Stimulated activated naive CD4-positive, alpha-beta T cell (primary cell): ENCODE data around the gene MRPL58.
"Not testable (repeated sequence)": the region's sequence is repeated elsewhere in the genome, so short reads cannot be mapped to it uniquely, and the experiment has no call there.

Source experiments
- DNase-seq, 6 experiments: peaks; one replicate each; lab custom pipeline; 2025; lab: John Stamatoyannopoulos, UW

MRPL58 gene

DNA sequence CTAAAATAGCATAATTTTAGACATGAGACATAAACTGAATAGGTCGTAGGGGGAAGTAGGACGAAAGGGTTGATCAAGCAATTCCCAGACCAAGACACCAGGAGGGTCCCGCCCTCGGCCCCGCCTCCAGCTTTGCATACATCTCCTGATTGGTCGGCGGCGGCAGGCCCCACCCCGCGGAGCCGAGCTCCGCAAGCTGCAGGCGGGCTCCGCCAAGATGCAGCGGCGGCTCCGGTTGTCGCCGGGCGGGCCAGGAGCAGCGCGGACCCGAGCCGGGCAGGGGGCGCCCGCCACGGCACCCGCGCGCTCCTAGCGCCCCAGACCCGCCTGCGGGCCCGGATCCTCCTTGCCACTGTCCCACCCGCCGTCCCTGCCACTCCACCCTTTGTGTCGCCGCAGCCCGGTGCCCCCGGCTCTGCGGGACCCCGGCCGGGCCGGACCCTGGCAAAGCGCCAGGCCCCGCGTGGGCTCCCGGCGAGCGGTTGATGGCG lies 25.0 kb upstream of the MRPL58 start, which contains the start of gene CDR2L:
Gene CDR2L (plus strand): TSS at position 215 of the 491 bp plus-strand sequence. CDS start 412 bp downstream, outside the sequence.
- DNase-seq: peak; percentile 77 to 93 (median 88)

DNA sequence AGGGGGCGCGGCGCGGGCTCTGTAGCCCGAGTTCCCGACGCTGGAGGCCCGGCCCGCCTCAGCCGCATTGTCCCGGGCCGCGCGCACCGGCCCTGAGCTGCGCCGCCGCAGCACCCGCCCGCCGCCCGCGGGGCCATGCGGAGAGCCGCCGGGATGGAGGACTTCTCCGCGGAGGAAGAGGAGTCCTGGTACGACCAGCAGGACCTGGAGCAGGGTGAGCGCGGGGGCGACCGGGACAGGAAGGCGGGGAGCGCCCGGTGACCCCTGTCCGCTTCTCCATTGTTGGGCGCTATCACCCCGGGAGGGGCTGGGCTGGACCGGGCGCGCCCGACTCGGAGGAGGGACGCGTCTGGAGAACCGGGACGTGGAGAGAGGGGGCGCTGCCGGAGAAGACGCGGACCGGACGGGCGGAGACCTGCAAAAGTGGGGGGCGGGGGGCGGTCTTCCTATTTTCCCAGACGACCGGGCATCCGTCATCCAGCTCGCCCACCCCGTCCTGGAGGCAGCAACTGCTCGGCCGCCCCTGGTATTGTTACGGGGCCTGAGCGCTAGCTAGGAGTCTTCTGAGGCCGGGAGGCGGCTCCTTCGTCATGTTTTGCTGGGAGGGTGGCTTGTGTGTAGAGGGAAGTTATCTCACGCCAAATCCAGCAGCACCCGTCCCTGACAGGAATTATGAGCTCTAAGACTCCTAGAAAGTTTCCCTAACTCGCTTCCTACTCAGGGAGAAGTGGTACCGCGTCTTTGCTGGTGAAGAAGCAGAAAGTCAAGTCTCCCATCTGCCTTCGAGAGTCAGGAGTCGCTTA lies 24.4 kb upstream of the MRPL58 start:
- peak in 3 of 6 experiments; percentile 29 to 39 (median 32) for DNase-seq

DNA sequence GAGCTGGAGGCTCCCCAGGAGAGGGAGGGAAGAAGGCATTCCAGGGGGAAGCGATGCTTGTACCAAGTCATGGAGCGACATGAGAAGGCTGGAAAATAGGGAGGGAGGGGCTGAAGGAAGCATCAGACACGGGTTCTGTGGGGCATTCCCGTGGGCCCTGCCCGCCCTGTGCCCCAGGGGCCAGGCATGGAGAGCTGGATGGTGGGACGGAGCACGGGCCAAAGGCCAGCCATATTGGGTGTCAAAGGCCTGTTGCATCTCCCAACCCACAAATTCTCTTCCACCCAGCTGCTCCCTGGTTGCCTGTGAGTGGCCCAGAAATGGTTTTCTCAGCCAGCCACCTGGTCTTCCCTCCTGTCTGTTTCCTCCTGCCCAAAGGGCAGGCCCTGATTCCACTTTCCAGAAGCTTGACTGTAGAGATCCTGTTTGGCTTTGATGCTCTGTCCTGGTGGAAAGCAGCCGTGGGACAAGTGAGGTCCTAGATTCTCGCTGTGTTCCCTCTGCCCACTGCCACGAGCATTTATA lies 21.8 kb upstream of the MRPL58 start:
- DNase-seq: no peak

DNA sequence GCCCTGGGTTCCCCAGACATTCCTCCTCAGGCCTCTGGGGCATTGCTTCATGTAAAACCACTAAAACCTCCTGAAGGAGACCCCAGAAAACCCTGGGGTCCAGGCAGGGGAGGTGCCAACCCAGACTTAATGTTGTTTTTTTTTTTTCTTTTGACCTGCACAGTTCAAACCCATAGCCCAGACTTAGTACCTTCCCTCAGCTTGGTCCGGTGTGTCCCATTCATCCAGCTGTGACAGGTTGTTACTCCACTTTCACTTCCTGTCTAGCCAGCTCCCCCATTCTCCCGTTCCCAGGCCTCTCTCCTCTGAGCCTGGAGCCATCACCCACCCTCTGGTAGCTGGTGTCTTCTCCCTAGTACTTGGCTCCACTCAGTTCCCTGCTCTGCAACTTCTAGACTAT lies 20.2 kb upstream of the MRPL58 start:
- no peak for DNase-seq

DNA sequence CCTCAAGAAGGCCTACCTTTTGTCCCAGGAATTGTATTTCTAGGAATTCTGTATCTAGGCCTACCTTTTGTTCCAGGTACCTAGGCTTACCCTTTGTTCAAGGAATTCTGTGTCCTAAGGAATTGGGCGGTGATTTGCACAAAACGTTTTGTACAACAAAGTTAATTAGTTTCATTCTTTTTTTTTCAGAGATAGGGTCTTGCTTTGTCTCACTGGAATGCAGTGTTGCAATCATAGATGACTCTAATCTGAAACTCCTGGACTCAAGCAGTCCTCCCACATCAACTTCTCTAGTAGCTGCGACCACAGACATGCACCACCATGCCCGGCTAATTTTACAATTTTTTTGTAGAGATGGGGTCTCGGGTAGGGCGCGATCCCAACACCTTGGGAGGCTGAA lies 18.0 kb upstream of the MRPL58 start:
- no peak for DNase-seq

DNA sequence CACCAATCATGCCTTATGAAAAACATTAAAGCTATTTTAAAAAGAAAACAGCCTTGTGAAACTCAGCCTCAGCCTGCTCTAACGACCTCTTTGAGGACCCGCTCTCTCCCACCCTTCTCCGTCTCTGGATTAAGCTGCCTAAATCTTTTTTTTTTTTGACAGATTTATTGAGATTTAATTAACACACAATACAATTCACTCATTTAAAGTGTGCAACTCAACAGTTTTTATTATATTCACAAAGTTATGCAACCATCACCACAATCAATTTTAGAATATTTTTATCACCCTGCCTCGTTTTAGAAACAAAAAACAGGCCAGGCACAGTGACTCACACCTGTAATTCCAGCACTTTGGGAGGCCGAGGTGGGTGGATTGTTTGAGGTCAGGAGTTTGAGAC lies 16.6 kb upstream of the MRPL58 start:
- no peak for DNase-seq

DNA sequence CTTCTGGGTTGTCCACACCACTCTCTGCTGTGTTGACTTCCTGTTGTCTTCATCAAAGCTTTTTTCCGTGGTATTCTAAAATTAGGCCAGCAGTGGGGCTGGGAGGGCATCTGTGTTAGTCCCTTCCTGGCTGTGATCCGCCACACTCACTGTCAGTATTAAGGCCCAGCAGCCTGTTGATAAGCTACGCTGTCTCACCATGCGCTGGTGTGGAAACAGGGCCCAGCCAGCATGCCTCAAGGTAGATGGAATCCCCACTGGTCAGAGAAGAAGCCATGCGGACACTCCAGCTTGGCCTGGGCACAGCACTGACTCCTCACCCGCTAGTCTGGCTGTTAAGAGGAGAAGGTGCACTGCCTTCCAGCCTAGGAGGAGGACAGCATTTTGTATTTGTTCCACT lies 13.7 kb upstream of the MRPL58 start:
- DNase-seq: no peak

DNA sequence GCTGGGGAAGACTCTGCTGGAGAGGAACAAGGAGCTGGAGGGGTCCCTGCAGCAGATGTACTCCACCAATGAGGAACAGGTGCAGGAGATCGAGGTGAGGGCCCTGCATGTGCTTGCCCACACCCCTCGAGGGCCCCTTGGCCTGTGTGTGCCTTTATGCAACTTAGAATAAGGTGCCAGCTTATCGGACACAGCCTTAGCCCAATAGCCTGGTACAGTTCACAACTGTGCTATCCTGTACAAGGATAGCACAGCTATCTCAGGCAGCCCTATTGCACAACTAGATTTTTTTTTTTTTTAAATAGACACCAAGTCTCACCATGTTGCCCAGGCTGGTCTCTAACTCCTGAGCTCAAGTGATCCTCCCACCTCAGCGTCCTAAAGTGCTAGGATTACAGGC lies 12.9 kb upstream of the MRPL58 start:
- no peak for DNase-seq

DNA sequence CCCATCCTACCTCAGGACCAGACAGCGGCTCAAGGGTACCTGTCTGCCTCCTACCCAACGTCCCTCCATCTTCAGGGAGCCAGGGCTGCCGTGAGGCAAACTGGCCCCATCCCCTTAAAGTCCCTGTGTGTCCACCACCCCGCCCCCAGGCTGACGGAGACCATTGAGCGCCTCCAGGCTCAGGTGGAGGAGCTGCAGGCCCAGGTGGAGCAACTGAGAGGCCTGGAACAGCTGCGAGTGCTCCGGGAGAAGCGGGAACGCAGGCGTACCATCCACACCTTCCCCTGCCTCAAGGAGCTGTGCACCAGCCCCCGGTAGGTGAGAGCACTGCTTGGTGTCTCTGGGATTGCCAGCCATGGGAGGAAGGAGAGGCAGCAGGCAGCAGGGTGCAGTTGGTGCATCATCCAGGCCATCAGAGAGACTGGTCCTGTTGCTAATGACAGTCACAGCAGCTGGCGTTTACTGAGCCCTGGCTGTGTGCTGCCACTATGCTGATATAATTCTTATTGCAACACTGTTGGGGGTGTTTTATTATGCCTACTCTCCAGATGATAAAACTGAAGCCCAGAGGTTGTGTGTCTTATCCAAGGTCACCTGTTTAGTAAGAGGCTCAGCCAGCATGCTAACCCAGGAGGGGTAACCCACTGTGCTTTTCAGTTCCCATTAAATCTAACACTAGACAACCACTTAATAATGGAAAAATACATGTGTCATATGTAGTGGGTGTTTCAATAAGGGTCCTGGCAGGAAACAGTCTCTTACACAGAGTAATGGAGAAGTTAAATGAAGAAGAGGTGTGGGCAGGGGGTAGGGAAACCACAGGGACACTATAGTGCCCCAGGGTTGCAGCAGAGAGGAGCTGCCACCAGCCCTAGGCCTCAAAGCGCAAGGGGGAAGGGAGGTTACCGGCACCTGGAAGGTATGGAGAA lies 10.3 kb upstream of the MRPL58 start:
- no peak for DNase-seq

DNA sequence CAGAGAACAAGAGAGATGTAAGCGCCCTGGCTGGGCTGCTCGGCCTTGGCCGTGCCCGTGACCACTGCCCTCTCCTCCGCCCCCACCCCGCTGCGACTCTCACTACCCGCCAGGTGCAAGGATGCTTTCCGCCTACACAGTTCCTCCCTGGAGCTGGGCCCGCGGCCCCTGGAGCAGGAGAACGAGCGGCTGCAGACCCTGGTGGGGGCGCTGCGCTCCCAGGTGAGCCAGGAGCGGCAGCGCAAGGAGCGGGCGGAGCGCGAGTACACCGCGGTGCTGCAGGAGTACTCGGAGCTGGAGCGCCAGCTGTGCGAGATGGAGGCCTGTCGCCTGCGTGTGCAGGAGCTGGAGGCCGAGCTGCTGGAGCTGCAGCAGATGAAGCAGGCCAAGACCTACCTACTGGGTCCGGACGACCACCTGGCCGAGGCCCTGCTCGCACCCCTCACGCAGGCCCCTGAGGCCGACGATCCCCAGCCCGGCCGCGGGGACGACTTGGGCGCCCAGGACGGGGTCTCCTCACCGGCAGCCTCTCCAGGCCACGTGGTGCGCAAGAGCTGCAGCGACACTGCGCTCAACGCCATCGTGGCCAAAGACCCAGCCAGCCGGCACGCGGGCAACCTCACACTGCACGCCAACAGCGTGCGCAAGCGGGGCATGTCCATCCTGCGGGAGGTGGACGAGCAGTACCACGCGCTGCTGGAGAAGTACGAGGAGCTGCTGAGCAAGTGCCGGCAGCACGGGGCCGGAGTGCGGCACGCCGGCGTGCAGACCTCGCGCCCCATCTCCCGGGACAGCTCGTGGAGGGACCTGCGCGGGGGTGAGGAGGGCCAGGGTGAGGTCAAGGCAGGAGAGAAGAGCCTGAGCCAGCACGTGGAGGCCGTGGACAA lies 9.2 kb upstream of the MRPL58 start:
- DNase-seq: no peak

DNA sequence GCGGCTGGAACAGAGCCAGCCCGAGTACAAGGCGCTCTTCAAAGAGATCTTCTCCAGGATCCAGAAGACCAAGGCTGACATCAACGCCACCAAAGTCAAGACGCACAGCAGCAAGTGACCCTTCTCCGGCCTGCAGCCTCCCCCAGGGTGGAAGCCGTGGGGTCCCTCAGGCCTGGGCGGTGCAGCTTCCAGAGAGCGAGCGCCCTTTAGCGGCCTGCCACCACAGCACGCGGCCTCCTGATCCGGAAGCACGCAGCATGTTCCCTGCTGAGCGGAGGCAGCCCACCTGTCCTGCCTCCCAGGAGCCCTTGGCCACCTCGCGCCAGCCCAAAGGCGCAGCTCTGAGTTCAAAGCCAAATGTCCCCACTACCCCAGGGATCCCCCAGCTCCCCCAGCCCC lies 8.5 kb upstream of the MRPL58 start:
- DNase-seq: no peak

DNA sequence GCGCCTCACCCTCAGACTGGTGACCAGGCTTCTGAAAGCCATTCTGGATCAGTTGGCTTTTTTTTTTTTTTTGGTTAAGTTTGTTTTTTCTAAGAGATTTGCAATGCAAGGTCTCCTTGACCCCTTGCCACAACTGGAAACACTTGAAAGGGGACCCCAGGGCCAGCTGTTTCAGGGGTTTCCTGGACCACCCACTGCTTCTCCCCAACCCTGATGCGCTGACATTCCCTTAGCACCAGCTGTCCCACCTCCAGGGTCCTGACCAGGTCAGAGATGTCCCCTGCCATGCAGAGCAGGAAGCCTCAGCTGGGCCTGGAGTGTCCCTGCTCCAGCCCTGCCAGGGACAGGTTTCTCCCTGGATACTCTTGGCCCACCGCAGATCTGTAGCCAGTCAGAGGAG lies 8.1 kb upstream of the MRPL58 start:
- no peak for DNase-seq

DNA sequence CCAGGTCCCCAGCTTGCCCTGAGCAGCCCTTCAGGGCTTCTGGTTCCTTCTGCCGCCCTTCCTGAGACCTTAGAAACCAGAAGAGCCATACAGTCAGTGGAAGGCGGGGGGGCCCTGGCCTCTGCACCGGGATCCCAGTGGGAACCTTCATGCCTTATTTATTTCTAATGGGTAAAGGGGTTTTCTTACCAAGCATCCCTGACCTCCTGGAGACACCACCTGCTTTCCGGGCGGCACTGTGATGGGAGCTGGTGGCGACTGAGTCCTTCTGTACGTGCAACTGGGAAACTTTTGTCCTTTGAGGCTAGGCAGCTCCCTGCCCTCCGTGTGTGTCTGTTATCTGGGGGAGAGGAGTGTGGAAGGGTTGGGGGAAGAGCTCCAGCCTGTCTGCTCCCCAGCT lies 7.2 kb upstream of the MRPL58 start:
- no peak for DNase-seq

DNA sequence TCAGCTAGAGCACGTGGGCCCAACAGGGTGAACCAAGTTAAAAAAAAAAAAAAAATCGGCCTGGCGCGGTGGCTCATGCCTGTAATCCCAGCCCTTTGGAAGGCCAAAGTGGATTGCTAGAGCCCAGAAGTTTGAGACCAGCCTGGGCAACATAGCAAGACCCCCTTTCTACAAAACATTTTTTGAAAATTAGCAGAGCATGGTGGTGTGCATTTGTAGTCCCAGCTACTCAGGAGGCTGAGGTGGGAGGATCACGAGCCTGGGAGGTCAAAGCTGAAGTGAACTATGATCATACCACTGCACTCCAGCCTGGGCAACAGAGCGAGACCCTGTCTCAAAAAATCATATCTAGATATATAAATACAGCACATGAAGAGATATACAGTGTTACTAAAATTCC lies 6.4 kb upstream of the MRPL58 start:
- not testable (repeated sequence) for DNase-seq

DNA sequence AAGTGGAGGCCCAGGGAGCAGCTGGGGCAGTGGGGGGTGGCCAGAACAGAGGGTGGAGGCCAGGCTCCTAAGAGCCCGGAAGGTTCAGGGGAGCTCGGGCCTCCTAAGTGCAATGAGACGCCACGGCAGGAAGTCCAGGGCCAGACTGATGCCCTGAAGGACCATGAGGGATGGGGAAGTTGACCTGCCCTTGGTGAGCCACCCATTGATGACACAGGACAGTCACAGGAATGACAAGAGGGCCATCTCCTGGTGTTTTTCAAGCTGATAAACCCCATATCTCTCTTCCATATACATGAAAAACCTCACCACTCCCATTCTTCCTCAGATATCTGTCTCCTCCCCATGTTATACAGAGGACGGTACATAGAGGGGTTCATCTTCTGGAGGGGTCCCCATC lies 5.8 kb upstream of the MRPL58 start:
- peak in 1 of 6 experiments; percentile 3 for DNase-seq

DNA sequence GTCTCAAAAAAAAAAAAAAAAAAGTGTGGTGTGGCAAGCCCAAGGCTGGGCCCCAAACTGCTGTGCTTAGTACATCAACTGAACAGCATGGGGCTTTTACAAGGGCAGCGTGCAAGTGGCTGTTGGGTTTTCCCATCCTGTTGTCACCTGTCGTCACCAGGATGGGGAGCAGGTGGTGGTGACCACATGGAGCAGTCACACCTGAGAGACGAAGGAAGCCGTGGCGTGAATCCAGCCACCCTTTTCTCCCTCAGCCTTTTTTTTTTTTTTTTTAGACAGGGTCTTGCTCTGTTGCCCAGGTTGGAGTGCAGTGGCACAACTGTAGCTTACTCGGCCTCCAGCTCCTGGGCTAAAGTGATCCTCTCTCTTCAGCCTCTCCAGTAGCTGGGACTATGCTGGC lies 4.1 kb upstream of the MRPL58 start:
- no peak for DNase-seq

DNA sequence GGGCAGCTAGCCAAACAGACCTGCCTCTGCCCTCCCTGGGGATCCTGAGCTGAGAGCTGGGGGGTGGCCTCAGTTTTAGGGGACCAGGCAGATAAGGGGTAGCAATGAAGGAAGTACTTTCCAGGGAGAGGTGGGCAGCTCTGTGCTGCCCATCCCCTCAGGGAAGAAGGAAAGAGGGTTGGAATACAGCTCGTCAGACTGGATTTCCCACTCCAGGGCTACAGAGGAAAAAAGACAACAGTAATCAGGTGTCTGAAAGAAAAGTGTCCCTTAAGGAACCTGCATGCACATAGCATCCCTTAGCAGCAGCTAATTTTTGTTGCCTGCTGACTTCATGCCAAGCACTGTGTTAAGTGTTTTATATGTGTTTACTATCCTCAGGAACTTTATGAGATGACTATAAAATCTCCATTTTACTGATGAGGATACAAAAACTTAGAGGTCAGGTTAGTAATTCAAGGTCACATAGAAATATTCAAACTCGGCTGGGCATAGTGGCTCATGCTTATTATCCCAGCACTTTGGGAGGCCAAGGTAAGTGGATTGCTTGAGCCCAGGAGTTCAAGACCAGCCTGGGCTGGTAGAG lies 3.2 kb upstream of the MRPL58 start:
- DNase-seq: no peak

DNA sequence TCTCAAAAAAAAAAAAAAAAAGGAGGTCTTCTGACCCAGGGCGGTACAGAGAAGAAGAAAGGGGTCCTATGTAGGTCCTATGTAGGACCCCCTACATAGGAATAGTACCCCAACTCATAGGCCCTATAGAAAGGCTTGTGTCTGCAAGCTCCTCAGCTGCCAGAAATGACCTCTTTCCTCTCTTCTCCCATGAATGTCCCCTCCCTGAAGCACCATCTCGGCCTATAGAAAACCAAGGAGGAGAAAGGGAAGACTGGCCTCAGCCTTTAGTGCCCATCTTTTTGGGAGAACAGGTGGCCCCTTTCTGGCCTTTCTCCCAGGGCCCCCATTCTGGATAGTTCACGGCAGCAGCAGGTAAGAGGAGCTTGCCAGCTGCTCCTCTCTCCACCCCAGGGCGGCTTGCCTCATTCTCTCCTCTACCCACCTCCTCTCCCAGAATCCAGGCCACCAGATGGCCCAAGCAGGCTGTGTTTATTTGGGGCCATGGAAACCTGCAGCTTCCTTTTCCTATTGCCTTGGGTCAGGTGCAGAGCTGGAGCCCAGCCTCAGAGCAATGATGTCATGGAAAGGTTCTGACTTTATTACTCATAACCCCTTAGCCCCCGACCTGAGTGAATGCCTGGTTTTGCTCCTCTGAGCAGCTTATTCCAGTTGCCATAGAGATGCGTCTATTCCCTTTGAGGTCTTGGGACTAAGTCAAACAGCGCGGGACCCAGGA lies 1.6 kb upstream of the MRPL58 start:
- no peak for DNase-seq

DNA sequence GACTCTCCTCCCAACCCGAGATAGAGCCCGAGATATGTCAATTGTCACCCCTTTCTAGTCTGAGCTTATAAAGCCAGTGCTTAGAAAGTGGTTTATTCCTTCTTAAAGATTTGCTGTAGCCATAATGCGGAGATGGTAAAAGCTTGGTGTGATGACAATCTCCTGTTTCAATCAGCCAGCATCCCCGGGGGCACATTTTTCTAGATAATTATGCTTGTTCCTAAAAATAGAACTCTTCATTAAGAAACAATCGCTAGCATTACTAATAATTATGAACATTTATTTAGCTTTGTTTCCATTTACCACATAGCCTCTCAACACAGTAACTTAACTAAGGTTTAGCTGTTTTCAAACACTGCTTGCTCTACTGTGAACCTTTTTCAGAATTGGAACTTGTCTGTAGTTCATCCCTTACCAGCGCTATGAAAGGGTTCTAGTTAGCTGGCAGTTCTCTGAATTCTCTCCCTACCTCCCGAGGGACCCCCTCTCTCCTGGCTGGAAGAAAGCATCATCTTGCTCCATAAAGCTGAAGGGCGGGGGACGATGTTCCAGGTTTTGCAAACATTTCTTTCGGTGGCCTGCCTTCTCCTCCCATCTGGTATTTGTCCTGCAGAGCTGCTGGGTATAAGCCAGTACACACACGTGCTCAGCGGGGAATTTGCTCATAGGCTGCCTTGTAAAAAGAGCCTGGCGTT lies 922 bp upstream of the MRPL58 start:
- no peak for DNase-seq

DNA sequence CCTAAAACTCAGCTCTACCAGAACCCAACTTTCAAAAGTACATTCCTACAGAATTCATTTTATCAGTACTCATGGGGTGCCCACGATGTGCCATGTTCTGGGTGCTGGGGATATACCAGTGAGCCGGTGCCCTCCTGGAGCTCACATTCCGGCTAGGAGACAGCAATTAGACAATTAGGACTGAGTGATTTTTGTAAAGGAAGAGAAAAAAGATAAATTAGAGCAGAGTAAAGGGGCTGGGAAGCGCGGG lies 449 bp upstream of the MRPL58 start:
- no peak for DNase-seq
